ENCODE data around the gene EPHA7. TPM values are rescaled to one million over a fixed set of nuclear protein-coding genes. Genes with fewer than 3 reads are reported as not detected.

Gene EPHA7
- total and polyA plus RNA-seq, 7 donors: 0.01 to 0.75 (median 0.10) TPM

GRCh38 chr6:93420163-93420795, 920 bp upstream of the EPHA7 start:
- H3K36me3 ChIP-seq (ENCODE audit: insufficient read depth in 1 of 2, low read depth in 1 of 2): no peaks in the 10 kb centered on the region
- intact Hi-C loops (cut with DNase I): no loop called here
- peak overlapping the region; percentile 67 for H3K4me3 ChIP-seq
- TF ChIP-seq, protein P1, sequence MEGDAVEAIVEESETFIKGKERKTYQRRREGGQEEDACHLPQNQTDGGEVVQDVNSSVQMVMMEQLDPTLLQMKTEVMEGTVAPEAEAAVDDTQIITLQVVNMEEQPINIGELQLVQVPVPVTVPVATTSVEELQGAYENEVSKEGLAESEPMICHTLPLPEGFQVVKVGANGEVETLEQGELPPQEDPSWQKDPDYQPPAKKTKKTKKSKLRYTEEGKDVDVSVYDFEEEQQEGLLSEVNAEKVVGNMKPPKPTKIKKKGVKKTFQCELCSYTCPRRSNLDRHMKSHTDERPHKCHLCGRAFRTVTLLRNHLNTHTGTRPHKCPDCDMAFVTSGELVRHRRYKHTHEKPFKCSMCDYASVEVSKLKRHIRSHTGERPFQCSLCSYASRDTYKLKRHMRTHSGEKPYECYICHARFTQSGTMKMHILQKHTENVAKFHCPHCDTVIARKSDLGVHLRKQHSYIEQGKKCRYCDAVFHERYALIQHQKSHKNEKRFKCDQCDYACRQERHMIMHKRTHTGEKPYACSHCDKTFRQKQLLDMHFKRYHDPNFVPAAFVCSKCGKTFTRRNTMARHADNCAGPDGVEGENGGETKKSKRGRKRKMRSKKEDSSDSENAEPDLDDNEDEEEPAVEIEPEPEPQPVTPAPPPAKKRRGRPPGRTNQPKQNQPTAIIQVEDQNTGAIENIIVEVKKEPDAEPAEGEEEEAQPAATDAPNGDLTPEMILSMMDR (IDR thresholded peaks at IDR 0.05): no peak
- 9 to 21% (median 13%) methylated on average over 14 of the region's 14 CpGs for WGBS, 3 donors
- H3K4me1 ChIP-seq: peaks cover 20% of the 10 kb centered on the region
- DNase-seq: no peak
- ATAC-seq: no peak
- no peaks in the 10 kb centered on the region for H3K9me3 ChIP-seq
- peaks cover 4 to 76% (median 7%) of the 10 kb centered on the region in 3 donors for H3K27me3 ChIP-seq (ENCODE audit: insufficient read depth in 3 of 3, low read length in 2 of 3)
- H3K27ac ChIP-seq: no peak overlapping the region

DNA sequence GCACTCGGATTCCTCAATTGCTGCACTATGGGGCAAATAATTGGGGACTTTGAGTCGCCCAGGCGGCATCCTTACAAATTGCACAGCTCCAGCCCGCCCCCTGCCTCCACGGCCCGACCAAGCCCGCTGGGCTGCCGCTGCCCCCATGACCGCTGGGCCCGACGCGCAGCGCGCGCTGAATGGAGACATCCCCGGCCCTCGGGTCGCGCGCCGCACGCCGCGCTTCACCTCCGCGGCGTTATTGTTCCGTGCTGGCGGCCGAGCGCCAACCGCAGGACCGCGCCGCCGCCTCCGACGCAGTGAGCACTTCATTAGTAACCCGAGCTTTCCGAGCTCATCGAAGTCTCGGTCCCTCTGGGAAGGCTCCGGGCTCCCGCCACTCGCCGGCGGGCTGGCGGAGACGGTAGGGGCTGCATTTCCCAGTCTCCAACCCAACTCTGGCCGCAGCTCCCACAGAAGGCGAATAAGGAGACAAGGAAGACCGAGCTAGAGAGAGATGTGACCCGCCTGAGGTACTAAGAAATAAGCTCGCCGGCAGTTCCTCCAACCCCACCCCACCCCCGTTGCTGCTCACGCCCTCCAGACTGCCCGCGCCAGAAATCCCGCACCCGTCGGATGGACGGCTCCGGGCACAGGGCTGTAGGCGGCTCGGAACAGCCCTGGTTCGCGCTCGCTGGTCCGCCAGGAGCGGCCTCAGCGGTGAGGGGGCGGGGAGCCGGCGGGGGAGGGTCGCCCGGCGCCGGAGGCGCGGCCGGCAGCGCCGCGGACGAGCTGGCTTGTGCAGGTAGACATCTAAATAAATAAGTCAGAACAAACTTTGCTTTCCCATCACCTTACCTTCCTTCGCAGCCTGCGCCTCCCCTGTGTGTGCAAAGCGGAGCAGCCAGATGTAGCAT, 703 bp downstream of the EPHA7 start:
- DNase-seq: peak; percentile 20 to 42
- TF ChIP-seq, protein P1 (IDR thresholded peaks at IDR 0.05): no peak
- peak overlapping the region; percentile 67 for H3K4me3 ChIP-seq
- peak in 2 of 4 donors; percentile 19 to 21 for ATAC-seq
- no peaks in the 10 kb centered on the region for H3K9me3 ChIP-seq
- peaks cover 20% of the 10 kb centered on the region for H3K4me1 ChIP-seq
- intact Hi-C loops (cut with DNase I): no loop called here
- H3K27ac ChIP-seq: no peak overlapping the region
- WGBS, 3 donors: 0 to 1% (median 1%) methylated on average over 62 to 89 of the region's 89 CpGs
- no peaks in the 10 kb centered on the region for H3K36me3 ChIP-seq (ENCODE audit: insufficient read depth in 1 of 2, low read depth in 1 of 2)
- H3K27me3 ChIP-seq (ENCODE audit: insufficient read depth in 3 of 3, low read length in 2 of 3): peaks cover 0 to 92% (median 7%) of the 10 kb centered on the region in 3 donors

DNA sequence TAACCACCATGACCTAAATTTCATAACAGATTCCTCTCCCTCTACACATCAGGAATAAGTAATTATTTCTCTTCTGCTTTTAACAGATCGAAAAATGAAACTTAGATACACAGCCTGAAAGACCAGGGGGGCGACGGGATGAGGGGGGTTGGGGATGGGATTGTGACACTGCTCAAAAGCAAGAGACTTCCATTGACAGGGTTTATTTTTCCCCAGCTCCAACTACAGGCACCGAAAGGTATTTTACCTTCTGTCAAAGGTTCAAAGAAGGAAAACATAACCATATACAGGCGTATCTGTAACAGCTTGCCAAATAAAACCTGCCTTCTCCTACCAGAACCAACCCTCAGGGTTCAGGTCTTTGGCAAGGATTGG, 1.3 kb downstream of the EPHA7 start:
- TF ChIP-seq, protein P1 (IDR thresholded peaks at IDR 0.05): no peak
- Histone ChIP-seq H3K4me1 (peaks cover 20% of the 10 kb centered on the region), H3K36me3 (ENCODE audit: insufficient read depth in 1 of 2, low read depth in 1 of 2) (no peaks in the 10 kb centered on the region), H3K27ac (no peak overlapping the region), H3K27me3 (ENCODE audit: insufficient read depth in 3 of 3, low read length in 2 of 3) (peaks cover 0 to 92% (median 7%) of the 10 kb centered on the region in 3 donors), H3K9me3 (no peaks in the 10 kb centered on the region), H3K4me3 (peak overlapping the region; percentile 67)
- 2 to 6% (median 3%) methylated on average over 5 of the region's 5 CpGs for WGBS, 3 donors
- intact Hi-C loops (cut with DNase I): no loop called here
- DNase-seq (no peak), ATAC-seq (no peak)

DNA sequence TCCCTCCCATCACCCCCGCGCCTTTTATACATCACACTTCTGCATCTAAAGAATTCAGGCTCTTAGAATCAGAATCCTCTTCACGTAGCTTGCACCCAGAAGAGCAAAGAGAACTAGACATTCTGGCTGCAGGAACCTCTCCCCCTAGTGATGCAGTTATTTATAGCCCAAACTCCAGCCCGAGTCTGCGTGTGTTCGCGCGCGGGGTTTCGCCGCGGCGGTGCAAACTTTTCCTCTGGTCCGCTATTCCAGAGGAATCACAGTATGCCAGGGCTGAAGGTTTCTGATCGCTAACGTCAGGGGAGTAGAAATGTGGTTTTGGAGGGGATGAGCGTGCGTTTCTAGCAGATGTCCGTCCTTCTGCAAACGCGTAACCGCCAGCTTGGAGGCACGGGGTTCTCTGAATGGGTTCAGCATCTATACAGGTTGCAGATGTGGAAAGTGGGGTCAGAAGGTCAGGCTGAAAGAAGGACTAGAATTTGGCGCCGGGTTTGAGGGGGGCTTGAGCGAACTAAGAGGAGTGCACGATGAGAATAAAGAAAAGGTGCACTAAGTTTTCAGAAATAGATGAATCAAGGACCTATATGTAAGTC, 1.8 kb downstream of the EPHA7 start:
- Histone ChIP-seq H3K4me3 (peak overlapping the region; percentile 67), H3K36me3 (ENCODE audit: insufficient read depth in 1 of 2, low read depth in 1 of 2) (no peaks in the 10 kb centered on the region), H3K4me1 (peaks cover 20% of the 10 kb centered on the region), H3K27ac (no peak overlapping the region), H3K9me3 (no peaks in the 10 kb centered on the region), H3K27me3 (ENCODE audit: insufficient read depth in 3 of 3, low read length in 2 of 3) (peaks cover 0 to 92% (median 7%) of the 10 kb centered on the region in 3 donors)
- intact Hi-C loops (cut with DNase I): no loop called here
- WGBS, 3 donors: 1% methylated on average over 27 of the region's 27 CpGs
- no peak for DNase-seq
- TF ChIP-seq, protein P1 (IDR thresholded peaks at IDR 0.05): no peak
- ATAC-seq: peak in 1 of 4 donors; percentile 18
